ENCODE data around the gene GRIK3.

DNA sequence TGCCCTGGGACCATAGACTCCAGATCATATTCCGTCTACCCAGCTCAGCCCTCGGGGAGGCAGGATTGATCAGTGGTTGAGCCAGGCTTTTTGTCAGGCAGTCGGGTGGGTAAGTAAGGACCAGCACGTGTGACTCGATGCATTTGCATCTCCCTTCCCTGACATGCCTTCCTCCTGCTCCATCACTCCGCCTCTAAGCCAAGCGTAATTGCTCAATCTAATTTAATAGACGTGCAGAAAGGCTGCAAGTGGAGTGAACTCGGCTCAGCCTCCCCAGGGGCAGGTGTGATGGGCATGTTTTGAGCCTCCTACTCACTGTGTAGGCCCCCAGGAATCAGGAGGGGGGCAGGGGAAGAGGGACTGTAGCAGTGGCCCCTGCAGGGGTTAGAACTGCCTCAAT lies 34.6 kb upstream of the GRIK3 start:
- no peak for TF ChIP-seq ZFX (IDR thresholded peaks at IDR 0.05; ENCODE audit: borderline replicate concordance)
- TF ChIP-seq, protein P1, sequence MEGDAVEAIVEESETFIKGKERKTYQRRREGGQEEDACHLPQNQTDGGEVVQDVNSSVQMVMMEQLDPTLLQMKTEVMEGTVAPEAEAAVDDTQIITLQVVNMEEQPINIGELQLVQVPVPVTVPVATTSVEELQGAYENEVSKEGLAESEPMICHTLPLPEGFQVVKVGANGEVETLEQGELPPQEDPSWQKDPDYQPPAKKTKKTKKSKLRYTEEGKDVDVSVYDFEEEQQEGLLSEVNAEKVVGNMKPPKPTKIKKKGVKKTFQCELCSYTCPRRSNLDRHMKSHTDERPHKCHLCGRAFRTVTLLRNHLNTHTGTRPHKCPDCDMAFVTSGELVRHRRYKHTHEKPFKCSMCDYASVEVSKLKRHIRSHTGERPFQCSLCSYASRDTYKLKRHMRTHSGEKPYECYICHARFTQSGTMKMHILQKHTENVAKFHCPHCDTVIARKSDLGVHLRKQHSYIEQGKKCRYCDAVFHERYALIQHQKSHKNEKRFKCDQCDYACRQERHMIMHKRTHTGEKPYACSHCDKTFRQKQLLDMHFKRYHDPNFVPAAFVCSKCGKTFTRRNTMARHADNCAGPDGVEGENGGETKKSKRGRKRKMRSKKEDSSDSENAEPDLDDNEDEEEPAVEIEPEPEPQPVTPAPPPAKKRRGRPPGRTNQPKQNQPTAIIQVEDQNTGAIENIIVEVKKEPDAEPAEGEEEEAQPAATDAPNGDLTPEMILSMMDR (IDR thresholded peaks at IDR 0.05): no peak

All from 22Rv1 (cell line).